HG03521 (cell line): ENCODE data around the gene PRR15L.

Experiments used
- ATAC-seq: cut with Tn5 transposase; IDR thresholded peaks from one replicate; pipeline ENCODE4 v1.9.1; 2021; ENCODE audit warnings: mild to moderate bottlenecking, moderate library complexity; ENCODE audit not compliant: unreplicated experiment

The PRR15L gene

DNA sequence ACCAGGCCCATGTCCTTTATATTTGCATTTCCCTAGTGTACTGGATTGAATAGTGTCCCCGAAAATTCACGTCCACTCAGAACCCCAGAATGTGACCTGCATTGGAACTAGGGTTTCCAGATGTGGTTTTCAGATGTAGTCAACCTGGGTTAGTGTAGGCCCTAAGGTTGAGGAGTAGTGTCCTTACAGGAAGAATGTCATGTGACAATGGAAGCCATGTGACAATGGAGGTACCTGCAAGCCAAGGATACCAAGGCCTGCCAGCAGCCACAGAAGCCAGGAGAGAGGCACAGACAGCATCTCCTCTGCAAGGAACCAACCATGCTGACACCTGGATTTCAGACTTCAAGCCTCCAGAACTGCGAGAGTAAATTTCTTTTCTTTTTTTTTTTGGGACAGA, 5.2 kb upstream of the PRR15L start:
- ATAC-seq, result no peak

DNA sequence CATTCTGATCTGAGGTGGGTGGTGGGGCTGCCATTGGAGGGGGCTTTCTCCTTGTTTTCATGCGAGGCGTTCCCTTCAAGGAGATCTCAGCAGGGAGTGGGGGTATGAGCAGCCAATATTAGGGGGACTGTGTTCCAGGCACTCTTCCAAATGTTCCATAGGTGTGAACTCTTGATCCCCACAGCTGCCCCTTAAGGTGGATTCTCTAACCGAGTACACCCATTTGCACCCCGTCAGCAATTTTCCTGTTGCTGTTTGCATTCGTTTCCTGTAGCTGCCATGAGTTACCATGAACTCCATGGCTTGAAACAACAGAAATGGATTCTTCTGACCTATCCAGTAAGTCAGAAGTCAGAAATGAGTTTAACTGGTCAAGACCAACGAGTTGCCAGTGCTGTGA, 3.7 kb upstream of the PRR15L start:
- no peak for ATAC-seq

DNA sequence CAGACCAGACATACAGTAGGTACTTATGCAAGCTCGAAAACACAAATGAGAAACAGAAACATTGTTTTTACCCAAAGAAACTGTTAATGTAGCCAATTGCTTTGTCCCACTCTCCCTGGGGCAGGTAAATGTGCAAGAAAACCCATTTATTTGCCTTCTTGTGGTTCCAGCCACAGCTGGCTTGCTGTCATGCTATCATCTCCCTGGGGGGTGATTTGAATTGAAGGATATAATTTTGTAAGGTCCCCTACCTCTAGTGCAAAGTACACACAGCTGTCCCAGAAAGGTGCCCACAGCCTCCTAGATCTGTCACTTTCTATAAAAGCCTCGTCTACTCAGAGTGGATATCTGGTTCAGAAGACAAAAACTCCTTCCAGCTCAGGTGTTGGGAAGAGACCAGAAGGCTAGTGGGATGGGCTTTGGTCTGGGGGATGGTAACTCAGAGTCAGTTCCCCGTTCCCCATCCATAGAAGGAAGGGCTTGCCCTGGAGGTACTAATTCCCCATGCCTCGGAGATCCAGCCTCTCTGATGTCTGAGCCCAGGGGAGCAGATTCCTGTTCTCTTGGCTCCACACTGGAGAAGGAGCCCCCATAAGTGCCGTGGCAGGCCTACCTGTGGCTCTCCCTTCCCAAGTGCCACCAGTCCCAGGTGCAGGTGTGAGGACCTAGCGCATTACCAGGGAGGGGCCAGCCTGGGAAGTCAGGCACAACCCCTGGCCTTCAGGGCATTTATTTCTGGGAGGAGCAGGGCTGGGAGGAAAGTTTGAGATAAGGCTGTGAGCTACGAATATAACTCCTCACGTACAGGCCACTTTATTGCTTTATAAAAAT, 2.4 kb upstream of the PRR15L start:
- no peak for ATAC-seq

DNA sequence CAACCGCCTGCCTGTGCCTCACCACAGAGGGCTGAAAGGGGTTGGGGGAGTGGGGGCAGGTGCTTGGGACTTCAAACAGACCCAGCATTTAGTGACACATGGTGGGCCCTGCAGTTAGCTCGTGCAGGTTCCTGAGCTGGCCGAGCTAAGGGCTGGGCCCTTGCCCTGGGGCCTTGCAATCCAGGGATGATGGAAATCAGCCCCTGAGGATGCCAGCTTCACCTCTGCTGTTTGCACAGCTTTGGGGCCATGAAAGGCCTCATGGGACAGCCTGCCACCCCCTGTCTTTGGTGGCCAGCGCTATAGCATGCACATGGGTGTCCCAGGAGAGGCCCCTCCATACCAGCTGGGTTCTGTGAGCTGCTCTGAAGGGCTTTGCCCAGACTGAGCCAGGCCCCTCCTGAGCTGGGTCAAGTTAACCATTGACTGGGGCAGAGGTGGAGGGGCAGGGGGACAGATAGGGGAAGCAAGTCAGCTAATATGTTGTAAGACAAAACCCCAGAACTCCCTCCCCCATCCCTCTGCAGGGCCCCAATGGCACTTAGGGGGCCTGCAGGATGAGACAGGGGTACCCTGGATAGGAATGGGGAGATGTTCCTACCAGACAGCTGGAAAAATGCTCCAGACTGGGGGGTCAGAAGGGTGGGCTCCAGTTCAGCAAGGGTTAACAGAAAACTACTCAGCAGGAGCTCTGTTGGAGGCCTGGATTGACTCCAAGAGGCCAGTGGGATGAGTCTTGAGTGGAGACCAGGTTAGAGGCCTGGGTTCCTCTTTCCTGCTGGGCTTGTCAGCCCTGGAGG, 692 bp downstream of the PRR15L start:
- no peak for ATAC-seq

DNA sequence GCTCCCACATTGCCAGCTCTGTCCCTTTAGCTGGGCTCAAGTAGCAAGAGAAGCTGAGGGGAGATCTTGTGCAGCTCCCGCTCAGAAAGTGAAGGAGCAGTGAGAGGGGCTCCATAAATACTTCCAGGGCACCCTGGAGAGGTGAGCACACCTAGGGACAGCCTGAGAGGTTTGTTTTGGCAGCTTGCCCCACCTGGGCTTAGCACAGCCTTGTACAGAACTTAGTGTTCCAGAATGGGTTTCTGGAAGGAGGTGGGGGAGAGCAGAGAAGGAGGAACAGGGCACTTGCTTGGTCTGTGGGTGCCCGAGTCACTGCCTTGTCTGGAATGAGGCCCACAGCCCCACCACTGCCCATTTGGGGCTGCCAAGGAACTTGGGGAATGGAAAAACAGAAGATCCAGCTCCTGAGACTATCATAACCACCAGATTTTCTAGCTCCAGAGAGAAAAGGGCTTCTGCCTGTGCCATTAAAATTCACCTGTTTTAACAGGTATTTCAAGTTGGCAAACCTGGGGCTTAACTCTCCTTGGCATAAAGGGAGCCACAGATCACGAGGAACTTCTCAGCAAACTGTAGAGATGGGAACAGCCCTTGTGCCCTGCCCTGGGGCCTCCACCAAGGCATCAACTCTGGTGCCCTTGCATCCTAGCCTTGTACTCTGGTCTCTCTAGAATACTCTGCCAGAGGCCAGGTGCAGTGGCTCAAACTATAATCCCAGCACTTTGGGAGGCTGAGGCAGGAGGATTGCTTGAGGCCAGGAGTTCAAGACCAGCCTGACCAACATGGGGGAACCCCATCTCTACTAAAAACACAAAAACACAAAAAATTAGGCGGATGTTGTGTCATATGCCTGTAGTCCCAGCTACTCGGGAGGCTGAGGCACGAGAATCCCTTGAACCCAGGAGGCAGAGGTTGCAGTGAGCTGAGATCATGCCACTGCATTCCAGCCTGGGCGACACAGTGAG, 1.9 kb downstream of the PRR15L start:
- no peak for ATAC-seq

DNA sequence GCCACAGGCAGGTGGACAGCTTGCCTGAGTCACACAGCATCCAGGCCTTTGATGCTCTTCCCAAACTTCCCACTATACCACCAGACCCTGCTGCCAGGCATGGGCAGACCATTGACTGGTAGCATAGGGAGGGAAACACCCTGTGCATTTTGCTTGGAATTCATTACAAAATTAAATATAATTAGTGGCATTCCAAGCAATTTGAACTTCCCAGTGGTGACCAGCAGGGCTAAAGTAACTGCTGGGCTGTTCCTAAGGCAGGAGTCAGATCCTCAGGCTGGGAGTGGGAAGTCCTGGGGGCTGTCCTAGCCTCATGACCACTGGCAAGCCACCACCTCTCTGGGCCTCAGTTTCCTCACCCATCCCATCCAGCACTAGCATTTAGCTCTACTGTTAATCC, 3.8 kb downstream of the PRR15L start:
- ATAC-seq, result no peak

DNA sequence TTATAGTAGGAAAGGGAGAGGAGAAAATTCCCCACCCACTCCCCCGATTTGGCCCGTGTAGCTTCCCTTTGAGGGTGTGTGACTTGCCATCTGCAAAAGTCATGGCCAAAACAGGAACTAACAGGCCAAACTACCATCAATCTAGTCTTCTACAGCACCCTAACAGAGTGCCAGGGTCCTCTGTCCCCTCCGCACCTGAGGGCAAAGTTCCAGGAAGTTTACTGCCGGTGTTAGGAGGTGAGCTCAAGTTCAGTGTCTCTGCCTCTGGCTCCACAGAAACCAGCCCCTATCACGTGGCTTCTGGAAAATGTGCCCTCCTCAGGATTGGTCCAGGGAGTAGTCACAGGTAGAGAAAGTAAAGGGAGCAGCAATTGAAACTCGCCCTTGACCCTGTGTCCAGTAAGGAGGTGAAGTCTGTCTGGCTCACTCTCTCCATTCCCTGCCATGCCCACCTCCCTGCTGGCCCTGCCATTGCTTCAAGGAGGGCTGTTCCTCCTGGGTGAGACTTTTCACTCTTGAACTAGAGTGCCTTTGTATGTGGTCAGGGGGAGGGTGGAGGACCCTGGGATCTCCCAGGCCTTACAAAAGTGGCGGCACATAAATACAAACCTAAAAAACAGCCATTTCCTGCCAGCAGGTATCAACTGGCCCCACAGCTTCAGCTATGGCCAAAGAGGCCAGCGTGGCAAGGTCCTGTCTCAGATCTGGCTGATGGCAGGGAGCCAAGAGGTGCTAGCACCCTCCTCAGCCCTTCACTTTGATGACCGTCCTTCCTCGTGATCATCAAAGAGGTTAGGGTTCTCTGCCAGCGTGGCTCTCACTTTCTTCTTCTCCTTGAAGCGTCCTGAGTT, 5.3 kb downstream of the PRR15L start:
- no peak for ATAC-seq

DNA sequence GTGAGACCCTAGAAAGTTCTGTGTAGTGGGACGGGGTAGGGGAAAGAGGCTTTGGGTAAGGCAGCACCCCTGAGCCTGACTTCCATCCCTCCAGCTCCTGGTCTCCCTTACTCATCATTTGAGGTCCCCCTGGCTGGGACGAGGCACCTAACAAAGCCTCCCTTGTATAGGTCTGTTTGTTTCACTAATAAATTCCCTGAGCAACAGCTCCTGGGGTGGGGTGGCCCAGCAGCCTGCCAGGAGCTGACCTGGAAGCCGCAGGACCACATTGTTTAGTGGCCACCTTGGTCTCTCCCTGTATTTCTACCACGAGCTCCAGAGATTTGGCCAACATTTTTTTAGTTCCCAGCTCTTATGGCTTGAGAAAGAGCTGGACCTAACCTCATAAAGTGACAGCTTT, 7.2 kb downstream of the PRR15L start:
- ATAC-seq, result no peak

DNA sequence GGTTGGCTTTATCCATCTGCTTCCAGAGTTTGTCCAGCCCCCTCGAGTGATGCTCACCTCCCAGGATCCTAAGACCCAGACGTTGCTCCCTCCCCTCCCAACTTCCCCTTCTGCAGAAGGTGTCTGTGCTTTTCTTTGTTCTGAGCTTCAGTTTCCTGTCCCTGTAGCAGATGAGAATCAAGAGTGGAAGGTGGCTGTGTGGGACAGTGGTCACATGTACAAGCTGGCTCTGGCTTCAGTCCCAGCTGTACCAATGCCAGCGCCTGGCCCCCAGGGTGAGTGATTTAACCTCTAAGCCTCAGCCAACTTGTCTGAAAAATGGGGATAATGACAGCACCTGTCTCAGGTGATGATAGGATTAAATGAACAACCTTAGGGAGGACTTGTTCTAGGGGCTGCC, 7.7 kb downstream of the PRR15L start:
- ATAC-seq, result no peak

DNA sequence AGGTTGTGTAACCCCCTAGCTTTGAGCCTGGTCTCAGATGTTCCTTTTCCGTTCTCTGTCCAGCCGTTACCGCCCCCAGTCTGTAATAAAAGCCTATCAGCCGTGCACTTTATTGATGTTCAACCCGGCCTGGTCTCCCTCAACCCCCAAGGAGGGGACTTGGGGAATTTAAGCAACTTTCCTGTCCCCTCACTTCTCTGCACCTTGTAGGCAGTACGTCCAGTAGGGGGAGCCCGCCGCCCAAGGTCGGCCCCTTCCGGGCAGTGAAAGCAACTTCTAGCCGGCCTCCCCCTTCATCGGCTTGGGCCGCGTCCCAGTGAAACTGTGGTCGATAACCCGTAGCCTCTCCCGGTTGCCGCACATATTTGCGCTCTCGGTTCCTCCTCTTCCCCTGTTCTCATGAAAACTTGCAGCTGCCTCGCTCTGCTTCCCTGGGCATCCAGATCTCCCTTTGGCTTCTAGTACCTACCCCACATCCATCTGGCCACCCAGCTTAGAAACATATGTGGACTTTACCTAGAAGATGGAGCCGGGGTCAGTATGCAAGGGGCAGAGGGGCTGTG, 8.4 kb downstream of the PRR15L start:
- peak; percentile 41 for ATAC-seq

DNA sequence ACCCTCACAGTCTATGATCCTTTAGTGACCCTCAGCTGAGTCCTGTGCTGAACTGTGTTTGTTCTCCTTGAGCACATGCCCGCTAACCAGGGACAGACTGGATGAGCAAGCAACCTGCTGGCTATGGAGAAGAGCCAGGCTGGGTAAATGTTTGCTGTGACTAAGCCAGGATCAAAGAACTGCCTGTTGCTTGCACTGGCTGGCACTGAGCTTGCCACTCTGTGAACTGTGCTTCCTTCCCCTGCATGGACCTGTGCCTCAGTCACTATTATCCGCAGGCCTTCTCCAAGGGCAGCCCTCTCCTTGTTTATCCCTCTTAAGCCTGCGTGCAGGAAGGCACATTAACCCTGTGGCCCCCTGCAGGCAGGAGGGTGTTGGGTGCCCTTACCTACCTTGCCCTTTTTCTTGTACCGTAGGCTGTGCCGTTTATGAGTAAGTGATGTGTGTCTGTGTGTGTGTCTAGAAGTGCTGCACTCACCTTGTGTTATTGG, 8.9 kb downstream of the PRR15L start:
- ATAC-seq, result no peak

DNA sequence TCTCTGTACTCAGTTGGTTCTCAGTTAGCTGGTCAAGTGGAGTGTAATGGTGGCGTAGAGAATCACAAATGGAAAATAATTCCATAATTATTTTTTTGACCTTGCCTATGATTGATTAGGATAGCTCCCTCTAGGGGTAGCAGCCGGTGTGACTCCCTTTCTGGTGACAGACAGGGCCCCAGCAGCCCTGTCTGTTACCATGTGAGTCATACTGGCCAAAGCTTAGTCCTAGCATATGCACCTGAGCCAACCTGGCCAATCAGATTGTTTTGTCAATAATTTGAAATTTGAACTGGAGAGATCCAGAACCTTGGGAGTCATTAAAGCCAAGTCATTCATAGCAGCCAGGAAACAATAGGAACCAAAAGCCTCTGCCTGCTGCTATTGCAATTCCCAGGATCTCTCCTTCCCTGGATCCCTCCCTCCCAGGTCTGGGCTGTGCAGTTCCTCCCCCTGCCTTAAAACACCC, 10.7 kb downstream of the PRR15L start:
- peak; percentile 70 for ATAC-seq

DNA sequence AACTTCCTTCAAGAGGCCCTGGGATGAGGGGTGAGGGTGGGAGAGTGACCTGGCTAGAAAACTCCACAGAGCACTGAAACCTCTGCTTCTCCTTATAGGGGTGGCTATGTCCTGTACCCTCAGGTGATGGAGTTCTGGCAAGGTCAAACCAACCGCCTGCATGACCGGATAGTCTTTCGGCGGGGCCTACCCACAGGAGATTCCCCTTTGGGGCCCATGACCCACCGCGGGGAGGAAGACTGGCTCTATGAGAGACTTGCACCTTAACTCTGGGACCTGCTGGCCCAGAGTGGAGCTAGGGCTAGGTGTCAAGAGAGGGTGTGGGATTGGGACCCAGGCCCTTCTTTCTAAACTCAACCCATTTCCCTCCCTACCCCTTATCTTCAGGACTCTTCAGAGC, 11.2 kb downstream of the PRR15L start:
- ATAC-seq, result no peak

DNA sequence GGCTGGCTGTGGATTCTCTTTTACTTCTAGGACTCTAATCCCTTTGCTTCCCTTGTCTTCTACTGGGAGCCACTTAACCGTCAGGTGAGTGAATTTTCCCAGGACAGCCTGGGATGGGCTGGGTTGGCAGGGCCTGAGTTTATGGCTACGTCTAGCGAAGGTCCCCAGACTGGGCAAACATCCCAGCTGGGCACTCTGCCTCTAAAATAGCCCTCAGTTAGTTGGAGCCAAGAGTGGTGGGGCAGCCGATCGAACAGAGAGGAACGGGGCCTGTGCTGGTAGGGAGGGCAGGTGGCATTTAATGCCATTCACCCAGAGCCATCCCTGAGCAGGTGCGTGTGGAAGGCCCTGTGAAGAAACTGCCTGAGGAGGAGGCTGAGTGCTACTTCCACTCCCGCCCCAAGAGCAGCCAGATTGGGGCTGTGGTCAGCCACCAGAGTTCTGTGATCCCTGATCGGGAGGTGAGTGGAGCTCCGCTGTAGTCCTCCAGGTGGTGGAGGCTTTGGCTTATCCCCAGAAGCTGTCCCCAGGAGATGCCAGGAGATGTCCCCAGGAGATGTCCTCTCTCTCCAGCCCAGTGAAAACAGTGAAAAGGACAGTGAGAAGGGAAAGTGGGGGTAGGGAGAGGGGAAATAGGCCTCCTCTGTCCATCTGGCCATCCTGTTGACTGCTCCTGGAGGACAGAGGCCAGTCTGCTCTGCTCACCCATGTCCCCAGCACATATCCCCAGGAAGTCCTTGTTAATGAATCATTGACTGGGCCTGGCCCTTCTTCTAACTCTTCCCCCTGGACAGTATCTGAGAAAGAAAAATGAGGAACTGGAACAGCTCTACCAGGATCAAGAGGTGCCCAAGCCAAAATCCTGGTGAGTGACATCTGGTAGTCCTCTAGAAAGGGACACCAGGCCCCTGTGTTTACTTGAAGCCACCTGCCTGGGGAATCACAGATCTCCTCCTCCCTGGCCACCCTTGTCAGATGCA, 11.9 kb downstream of the PRR15L start:
- no peak for ATAC-seq

DNA sequence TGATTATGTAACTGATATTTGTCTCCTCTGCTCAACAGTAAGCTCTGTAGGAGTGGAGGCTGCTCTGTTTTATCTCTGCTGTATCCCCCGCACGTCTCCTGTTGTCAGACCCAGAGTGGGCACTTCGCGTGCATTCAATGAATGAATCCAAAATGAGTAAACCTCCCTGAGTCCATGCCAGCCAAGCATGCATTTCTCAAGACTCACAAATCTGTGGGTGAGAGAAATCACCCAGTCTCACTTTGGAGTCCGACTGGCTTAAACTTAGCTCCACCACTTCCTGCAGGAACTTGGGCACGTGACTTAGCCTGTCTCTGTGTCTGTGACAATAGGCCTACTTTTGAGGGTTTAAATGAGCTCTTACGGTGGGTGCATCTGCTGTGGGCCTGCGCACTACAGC, 12.6 kb downstream of the PRR15L start:
- ATAC-seq, result no peak

DNA sequence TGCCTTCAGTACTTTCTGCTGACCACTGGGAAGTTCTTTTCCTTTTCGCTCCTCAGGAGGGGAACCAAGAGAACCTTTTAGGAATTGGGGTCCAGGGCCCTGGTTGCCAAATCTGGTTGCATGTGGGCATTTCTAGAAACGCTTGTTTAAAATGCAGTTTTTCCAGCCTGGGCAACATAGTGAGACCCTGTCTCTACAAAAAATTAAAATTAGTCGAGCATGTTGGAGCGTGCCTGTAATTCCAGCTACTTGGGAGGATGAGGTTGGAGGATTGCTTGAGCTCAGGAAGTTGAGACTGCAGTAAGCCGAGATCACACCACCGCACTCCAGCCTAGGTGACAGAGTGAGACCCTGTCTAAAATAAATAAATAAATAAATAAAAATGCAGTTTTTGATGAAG, 15.1 kb downstream of the PRR15L start:
- ATAC-seq, result no peak

DNA sequence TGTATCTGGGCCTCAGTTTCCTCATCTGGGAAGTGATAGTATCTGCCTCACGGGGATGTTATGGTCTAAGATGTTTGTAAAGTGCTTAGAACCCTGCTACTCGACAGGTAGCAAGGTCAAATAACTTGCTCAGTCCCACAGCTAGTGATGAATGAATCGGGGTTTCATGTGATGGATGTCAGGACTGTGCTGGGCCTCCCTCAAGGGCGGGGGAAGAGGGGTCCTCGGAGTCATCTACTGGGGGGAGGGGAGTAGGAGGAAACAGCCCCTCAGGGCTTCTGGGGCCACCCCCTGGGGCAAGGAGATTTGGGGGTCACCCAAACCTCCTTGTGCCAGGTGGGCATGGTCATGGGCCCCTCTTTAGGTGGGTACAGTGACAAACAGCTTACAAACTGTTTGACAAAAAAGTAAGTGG, 15.6 kb downstream of the PRR15L start:
- ATAC-seq, result no peak
